ENCODE data around the gene ZBTB38. TPM values are rescaled to one million over a fixed set of nuclear protein-coding genes. Genes with fewer than 3 reads are reported as not detected.

The ZBTB38 gene
- total and polyA plus RNA-seq, 2 of the 13 experiments (the other 11 are each of a cell fraction or from before 2014, with no cell fraction given): 26.8 to 51.7 TPM

GRCh38 chr3:141368925-141369794 is 856 bp downstream of the ZBTB38 start:
- DNase-seq (ENCODE audit: low spot score) (no peak), FAIRE-seq (no peak), ATAC-seq (no peak)
- Histone ChIP-seq H3K9me3 (ENCODE audit: low read length) (no peaks in the 10 kb centered on the region), H4K20me1 (ENCODE audit: insufficient read depth, low read length) (no peaks in the 10 kb centered on the region), H3K36me3 (replicated peaks in 1 of 2; ENCODE audit: control insufficient read depth in 1 of 2, insufficient read depth in 2 of 2, low read length in 2 of 2) (peaks cover 1 to 3% of the 10 kb centered on the region in 2 experiments; a peak in 2 of 5 replicates), H3K4me1 (ENCODE audit: insufficient read depth, low read length) (peaks cover 79% of the 10 kb centered on the region), H3K79me2 (ENCODE audit: insufficient read depth, low read length) (peaks cover 16% of the 10 kb centered on the region), H3K27me3 (ENCODE audit: control insufficient read depth in 1 of 2, insufficient read depth in 2 of 2, low read length in 2 of 2) (no peaks in the 10 kb centered on the region), H3K9ac (ENCODE audit: insufficient read depth, low read depth, low read length) (peak overlapping the region; percentile 86), H3K4me2 (ENCODE audit: low read depth, low read length) (peak overlapping the region; percentile 93), H3K4me3 (replicated peaks in 1 of 3; ENCODE audit: insufficient read depth in 1 of 3, low read depth in 2 of 3, low read length in 3 of 3) (peak overlapping the region; percentile 48 to 73 (median 50)), H2AFZ (ENCODE audit: low read length) (no peak overlapping the region), H3K27ac (ENCODE audit: extremely low read length, insufficient read depth, low read length) (peak overlapping the region; percentile 98)
- intact Hi-C loops (cut with micrococcal nuclease; ENCODE audit: unreplicated experiment): loop anchor here (1.0 kb wide), 1 partner anchor 31 kb away; no protein-coding TSS in a partner anchor
- in situ Hi-C loops (cut with HindIII; ENCODE audit: extremely low pct_ligation_motif_present, low pct_unique_long_range_greater_than_20kb): loop anchor here (5.0 kb wide), 1 partner anchor 33 kb away; no protein-coding TSS in a partner anchor
- no TSS peak for BruUV-seq (replicated peaks)
- TF ChIP-seq MIXL1 (CRISPR knock-in tag; IDR thresholded peaks at IDR 0.05): no peak
- peak; percentile 87 for TF ChIP-seq PRPF4 (IDR thresholded peaks at IDR 0.05; ENCODE audit: low read depth, low read length, poor library complexity, severe bottlenecking)
- 0 out of 2 replicates have a peak, but pooled peaks have one; percentile 35 for TF ChIP-seq MAFF (IDR thresholded peaks at IDR 0.05; ENCODE audit: low read depth, low read length)
- no peak for TF ChIP-seq ZNF878 (CRISPR knock-in tag; IDR thresholded peaks at IDR 0.05)
- no peak for TF ChIP-seq NFKB2 (CRISPR knock-in tag; IDR thresholded peaks at IDR 0.05; ENCODE audit: borderline replicate concordance)
- TF ChIP-seq MAFK (conservative IDR thresholded peaks at IDR 0.05 in 1 of 2, IDR thresholded peaks at IDR 0.05 in 1 of 2; ENCODE audit: low read length in 2 of 2): peak; percentile 61 to 62
- 0 out of 2 replicates have a peak, but pooled peaks have one; percentile 5 for TF ChIP-seq ZNF777 (CRISPR knock-in tag; IDR thresholded peaks at IDR 0.05)
- no peak for TF ChIP-seq STAT6 (CRISPR knock-in tag; IDR thresholded peaks at IDR 0.05; ENCODE audit: borderline replicate concordance)
- TF ChIP-seq ZNF160 (CRISPR knock-in tag; IDR thresholded peaks at IDR 0.05): 0 out of 2 replicates have a peak, but pooled peaks have one; percentile 25
- TF ChIP-seq ZNF335 (CRISPR knock-in tag; IDR thresholded peaks at IDR 0.05): no peak
- TF ChIP-seq ZIK1 (CRISPR knock-in tag; IDR thresholded peaks at IDR 0.05; ENCODE audit: borderline replicate concordance, low read depth): no peak
- TF ChIP-seq SP4 (CRISPR knock-in tag; IDR thresholded peaks at IDR 0.05): no peak
- no peak for TF ChIP-seq ZNF629 (CRISPR knock-in tag; conservative IDR thresholded peaks at IDR 0.05)
- no peak for TF ChIP-seq POLR2AphosphoS2 (IDR thresholded peaks at IDR 0.05; ENCODE audit: low read depth, low read length)
- no peak for TF ChIP-seq ZNF782 (CRISPR knock-in tag; IDR thresholded peaks at IDR 0.05; ENCODE audit: borderline replicate concordance)
- TF ChIP-seq, protein P1, sequence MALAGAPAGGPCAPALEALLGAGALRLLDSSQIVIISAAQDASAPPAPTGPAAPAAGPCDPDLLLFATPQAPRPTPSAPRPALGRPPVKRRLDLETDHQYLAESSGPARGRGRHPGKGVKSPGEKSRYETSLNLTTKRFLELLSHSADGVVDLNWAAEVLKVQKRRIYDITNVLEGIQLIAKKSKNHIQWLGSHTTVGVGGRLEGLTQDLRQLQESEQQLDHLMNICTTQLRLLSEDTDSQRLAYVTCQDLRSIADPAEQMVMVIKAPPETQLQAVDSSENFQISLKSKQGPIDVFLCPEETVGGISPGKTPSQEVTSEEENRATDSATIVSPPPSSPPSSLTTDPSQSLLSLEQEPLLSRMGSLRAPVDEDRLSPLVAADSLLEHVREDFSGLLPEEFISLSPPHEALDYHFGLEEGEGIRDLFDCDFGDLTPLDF (CRISPR knock-in tag; IDR thresholded peaks at IDR 0.05): 0 out of 2 replicates have a peak, but pooled peaks have one; percentile 2
- POLR2A ChIA-PET: interaction anchor here (1.3 to 3.9 kb wide), 9 partner anchors 16 to 86 kb away, joined by 3 to 39 read pairs (median 10); no protein-coding TSS in a partner anchor
- WGBS (ENCODE audit: low lambda C conversion rate): 66% methylated on average over 15 of the region's 15 CpGs
- CTCF ChIA-PET (ENCODE audit: low intra/inter-chr PET ratio, low total read pairs): no interaction called here

Measured in HepG2 (cell line).